GM19463 (cell line): ENCODE data around the gene OR6S1.

Experiments
- ATAC-seq: cut with Tn5 transposase; IDR thresholded peaks from one replicate; pipeline ENCODE4 v1.9.1; 2021; ENCODE audit warnings: mild to moderate bottlenecking, moderate library complexity; ENCODE audit not compliant: unreplicated experiment

Gene OR6S1

GRCh38 chr14:20641591-20641990, at the start of gene OR6S1:
Gene OR6S1 (minus strand): TSS chr14:20641691. CDS start chr14:20641691, 0 bp downstream.
- no peak for ATAC-seq

- peak; percentile 69 for ATAC-seq
These were observed 49.6 kb upstream of the OR6S1 start for GRCh38 chr14:20690848-20691640.

GRCh38 chr14:20688167-20688839, 46.8 kb upstream of the OR6S1 start, which contains the start of gene ANG:
Gene ANG (plus strand): TSS chr14:20688764. CDS start chr14:20693565, 4,801 bp downstream.
- no peak for ATAC-seq

GRCh38 chr14:20687362-20688166, 46.1 kb upstream of the OR6S1 start:
- no peak for ATAC-seq

- no peak for ATAC-seq
These were observed 45.1 kb upstream of the OR6S1 start for GRCh38 chr14:20686386-20687143.

- no peak for ATAC-seq
These were observed 43.4 kb upstream of the OR6S1 start for GRCh38 chr14:20684662-20685456.

- peak; percentile 22 for ATAC-seq
These were observed 42.6 kb upstream of the OR6S1 start, which contains the start of gene RNASE4 for GRCh38 chr14:20683891-20684661. Gene RNASE4 (plus strand): TSS chr14:20684560. CDS start chr14:20699372, 14,812 bp downstream.

- peak; percentile 23 for ATAC-seq
These were observed 41.8 kb upstream of the OR6S1 start for GRCh38 chr14:20683125-20683890.

- ATAC-seq: peak; percentile 47
These were observed 41.1 kb upstream of the OR6S1 start for GRCh38 chr14:20682435-20683124.

- ATAC-seq: no peak
These were observed 40.6 kb upstream of the OR6S1 start for GRCh38 chr14:20682127-20682434.

- ATAC-seq: no peak
These were observed 40.0 kb upstream of the OR6S1 start for GRCh38 chr14:20681348-20682126.

GRCh38 chr14:20680843-20681347, 39.4 kb upstream of the OR6S1 start:
- ATAC-seq: no peak

GRCh38 chr14:20680363-20680762, 38.9 kb upstream of the OR6S1 start:
- ATAC-seq: no peak

GRCh38 chr14:20679907-20680306, 38.4 kb upstream of the OR6S1 start:
- no peak for ATAC-seq

- ATAC-seq: no peak
These were observed 34.6 kb upstream of the OR6S1 start for GRCh38 chr14:20676072-20676471.

GRCh38 chr14:20675669-20676068, 34.2 kb upstream of the OR6S1 start:
- ATAC-seq: peak; percentile 69
